Body of pancreas (tissue), 4 donors: Measurements from ENCODE around the gene SLC6A16.

Experiments
- CTCF ChIP-seq, 7 experiments: fragments of 450-650 bp in 4 of 7; fragments of 200-600 bp in 3 of 7; sonication (generic) in 3 of 7; IDR thresholded peaks; one replicate each; pipeline ENCODE4 v1.5.1; 2016 to 2019; ENCODE audit warnings: antibody characterized with exemption in 7 of 7
- POLR2A ChIP-seq, 3 donors: fragments of 450-650 bp; IDR thresholded peaks; one replicate each; pipeline ENCODE4 v1.6.1; 2016; ENCODE audit warnings: antibody characterized with exemption in 3 of 3, mild to moderate bottlenecking in 2 of 3

GRCh38 chr19:49340069-49340864, 15.3 kb upstream of the SLC6A16 start:
- TF ChIP-seq CTCF (IDR thresholded peaks at IDR 0.05) (no peak), POLR2A (IDR thresholded peaks at IDR 0.05) (no peak)
